Mammary microvascular endothelial cell (primary cell): ENCODE measurements around the gene SGO2. TPM values are rescaled to one million over a fixed set of nuclear protein-coding genes. Genes with fewer than 3 reads are reported as not detected.

Experiments
- total RNA-seq: library from RNA; depleted of rRNA; stranded (reverse); fragments of >200 nt; gene quantifications from 2 replicates; pipeline ENCODE4 v1.2.3, GENCODE V29; 2015

Gene SGO2, protein sequence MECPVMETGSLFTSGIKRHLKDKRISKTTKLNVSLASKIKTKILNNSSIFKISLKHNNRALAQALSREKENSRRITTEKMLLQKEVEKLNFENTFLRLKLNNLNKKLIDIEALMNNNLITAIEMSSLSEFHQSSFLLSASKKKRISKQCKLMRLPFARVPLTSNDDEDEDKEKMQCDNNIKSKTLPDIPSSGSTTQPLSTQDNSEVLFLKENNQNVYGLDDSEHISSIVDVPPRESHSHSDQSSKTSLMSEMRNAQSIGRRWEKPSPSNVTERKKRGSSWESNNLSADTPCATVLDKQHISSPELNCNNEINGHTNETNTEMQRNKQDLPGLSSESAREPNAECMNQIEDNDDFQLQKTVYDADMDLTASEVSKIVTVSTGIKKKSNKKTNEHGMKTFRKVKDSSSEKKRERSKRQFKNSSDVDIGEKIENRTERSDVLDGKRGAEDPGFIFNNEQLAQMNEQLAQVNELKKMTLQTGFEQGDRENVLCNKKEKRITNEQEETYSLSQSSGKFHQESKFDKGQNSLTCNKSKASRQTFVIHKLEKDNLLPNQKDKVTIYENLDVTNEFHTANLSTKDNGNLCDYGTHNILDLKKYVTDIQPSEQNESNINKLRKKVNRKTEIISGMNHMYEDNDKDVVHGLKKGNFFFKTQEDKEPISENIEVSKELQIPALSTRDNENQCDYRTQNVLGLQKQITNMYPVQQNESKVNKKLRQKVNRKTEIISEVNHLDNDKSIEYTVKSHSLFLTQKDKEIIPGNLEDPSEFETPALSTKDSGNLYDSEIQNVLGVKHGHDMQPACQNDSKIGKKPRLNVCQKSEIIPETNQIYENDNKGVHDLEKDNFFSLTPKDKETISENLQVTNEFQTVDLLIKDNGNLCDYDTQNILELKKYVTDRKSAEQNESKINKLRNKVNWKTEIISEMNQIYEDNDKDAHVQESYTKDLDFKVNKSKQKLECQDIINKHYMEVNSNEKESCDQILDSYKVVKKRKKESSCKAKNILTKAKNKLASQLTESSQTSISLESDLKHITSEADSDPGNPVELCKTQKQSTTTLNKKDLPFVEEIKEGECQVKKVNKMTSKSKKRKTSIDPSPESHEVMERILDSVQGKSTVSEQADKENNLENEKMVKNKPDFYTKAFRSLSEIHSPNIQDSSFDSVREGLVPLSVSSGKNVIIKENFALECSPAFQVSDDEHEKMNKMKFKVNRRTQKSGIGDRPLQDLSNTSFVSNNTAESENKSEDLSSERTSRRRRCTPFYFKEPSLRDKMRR
- total RNA-seq = 15.5 and 18.2 TPM in 2 replicates

GRCh38 chr2:200525882-200526651 is at the start of gene SGO2:
SGO2 (plus strand) TSS chr2:200526207; CDS start chr2:200532976, 6,769 bp downstream.

GRCh38 chr2:200509612-200510433 is 16.2 kb upstream of the SGO2 start, which contains the start of gene KCTD18:
KCTD18 (minus strand) TSS chr2:200510068; CDS start chr2:200507016, 3,052 bp downstream.

GRCh38 chr2:200585730-200586643 is 60.0 kb downstream of the SGO2 start, which contains the start of gene AOX1:
AOX1 (plus strand) TSS chr2:200586014; CDS start chr2:200586109, 95 bp downstream.

Other genes with a start within 250 kb of the SGO2 start
- gene SPATS2L, start 219.5 kb upstream of the SGO2 start, total RNA-seq = 75.7 and 76.0 TPM in 2 replicates
- 5.3 and 11.3 TPM in 2 replicates for gene KCTD18, start 16.1 kb upstream of the SGO2 start, total RNA-seq
- 16.0 and 21.0 TPM in 2 replicates for gene AOX1, start 59.8 kb downstream of the SGO2 start, total RNA-seq